GM23338 (cell line): ENCODE results near the gene RAD23B. TPM values are rescaled to one million over a fixed set of nuclear protein-coding genes. Genes with fewer than 3 reads are reported as not detected.

Source experiments
- ATAC-seq: fragments of 200-7000 bp; cut with Tn5 transposase; 3 replicates; pipeline ENCODE4 v1.9.1; 2020
- DNase-seq: peaks from one replicate; pipeline ENCODE4 v3.0.0-alpha.2; 2015; ENCODE audit warnings: low spot score
- H2AFZ ChIP-seq: fragments of 200-600 bp; sonication (generic); 2 replicates; pipeline ENCODE4 v1.8.0; 2016; ENCODE audit warnings: antibody characterized with exemption, mild to moderate bottlenecking, moderate library complexity
- H3F3A ChIP-seq: fragments of 200-600 bp; sonication (generic); replicated peaks from 2 replicates; pipeline ENCODE4 v1.8.0; 2017; ENCODE audit warnings: antibody characterized with exemption, mixed run types, low read depth
- H3K27ac ChIP-seq: fragments of 200-600 bp; sonication (generic); 2 replicates; pipeline ENCODE4 v1.6.1; 2016; ENCODE audit warnings: low read depth
- H3K27me3 ChIP-seq: fragments of 200-600 bp; sonication (generic); 2 replicates; pipeline ENCODE4 v1.8.0; 2016; ENCODE audit warnings: mild to moderate bottlenecking, mixed run types, moderate library complexity; ENCODE audit not compliant: insufficient read depth
- H3K36me3 ChIP-seq: fragments of 200-600 bp; sonication (generic); 2 replicates; pipeline ENCODE4 v1.8.0; 2016; ENCODE audit warnings: mild to moderate bottlenecking; ENCODE audit not compliant: insufficient read depth
- H3K4me1 ChIP-seq: fragments of 200-600 bp; sonication (generic); 2 replicates; pipeline ENCODE4 v1.8.0; 2016; ENCODE audit warnings: mild to moderate bottlenecking, moderate library complexity; ENCODE audit not compliant: insufficient read depth
- H3K4me2 ChIP-seq: fragments of 200-600 bp; sonication (generic); 2 replicates; pipeline ENCODE4 v1.7.1; 2017; ENCODE audit warnings: mixed run types
- H3K4me3 ChIP-seq: fragments of 200-600 bp; sonication (generic); 2 replicates; pipeline ENCODE4 v1.6.1; 2016; ENCODE audit warnings: mixed run types
- H3K79me2 ChIP-seq: fragments of 200-600 bp; sonication (generic); replicated peaks from 2 replicates; pipeline ENCODE4 v1.8.0; 2017; ENCODE audit warnings: mild to moderate bottlenecking; ENCODE audit not compliant: insufficient read depth
- H3K9me2 ChIP-seq: fragments of 200-600 bp; sonication (generic); 2 replicates; pipeline ENCODE4 v1.8.0; 2017; ENCODE audit not compliant: insufficient read depth
- H4K20me1 ChIP-seq: fragments of 200-600 bp; sonication (generic); replicated peaks from 2 replicates; pipeline ENCODE4 v1.8.0; 2017; ENCODE audit warnings: mild to moderate bottlenecking; ENCODE audit not compliant: insufficient read depth
- H3K27ac Mint-ChIP-seq: 2 replicates; pipeline ENCODE4 v1.8.0; 2020; ENCODE audit warnings: inconsistent platforms, mild to moderate bottlenecking, moderate library complexity, mixed read lengths
- H3K27me3 Mint-ChIP-seq: 3 replicates; pipeline ENCODE4 v1.8.0; 2022; ENCODE audit warnings: low read depth, mild to moderate bottlenecking, moderate library complexity, mixed read lengths, inconsistent platforms; ENCODE audit not compliant: insufficient read depth, poor library complexity
- H3K36me3 Mint-ChIP-seq: 3 replicates; pipeline ENCODE4 v1.8.0; 2021; ENCODE audit warnings: low read depth, mild to moderate bottlenecking, inconsistent platforms, moderate library complexity, mixed read lengths
- H3K4me1 Mint-ChIP-seq: 3 replicates; pipeline ENCODE4 v1.8.0; 2020; ENCODE audit warnings: mild to moderate bottlenecking, inconsistent platforms, mixed read lengths
- H3K4me3 Mint-ChIP-seq: 3 replicates; pipeline ENCODE4 v1.8.0; 2021; ENCODE audit warnings: moderate library complexity, mild to moderate bottlenecking, inconsistent platforms, mixed read lengths
- H3K9me3 Mint-ChIP-seq: 3 replicates; pipeline ENCODE4 v1.8.0; 2020; ENCODE audit warnings: moderate library complexity, mild to moderate bottlenecking, inconsistent platforms, mixed read lengths
- CREB1 ChIP-seq: fragments of 250-450 bp; sonication (Bioruptor Pico); IDR thresholded peaks from 2 replicates; pipeline ENCODE4 v1.5.0; 2020; ENCODE audit warnings: low read depth, mild to moderate bottlenecking, moderate library complexity
- CTCF ChIP-seq, 2 experiments: fragments of 200-600 bp in 1 of 2; sonication (generic) in 1 of 2; conservative IDR thresholded peaks; 2 replicates each; pipeline versions ENCODE4 v1.5.1 to v1.6.1; 2016 to 2017; ENCODE audit warnings: antibody characterized with exemption in 2 of 2, low read depth in 2 of 2, mild to moderate bottlenecking in 2 of 2, moderate library complexity in 1 of 2
- EZH2 ChIP-seq: fragments of 200-600 bp; sonication (generic); IDR thresholded peaks from one replicate; pipeline ENCODE4 v1.8.0; 2017; ENCODE audit warnings: antibody characterized with exemption, mild to moderate bottlenecking, low read depth; ENCODE audit not compliant: unreplicated experiment
- EZH2phosphoT487 ChIP-seq: fragments of 200-600 bp; sonication (generic); IDR thresholded peaks from one replicate; pipeline ENCODE4 v1.8.1; 2018; ENCODE audit warnings: antibody characterized with exemption; ENCODE audit not compliant: unreplicated experiment
- JUNB ChIP-seq: IDR thresholded peaks from one replicate; pipeline ENCODE4 v1.6.1; 2016; ENCODE audit warnings: antibody characterized with exemption; ENCODE audit not compliant: unreplicated experiment
- NANOG ChIP-seq: IDR thresholded peaks from 2 replicates; pipeline ENCODE4 v1.6.1; 2016; ENCODE audit warnings: antibody characterized with exemption, borderline replicate concordance
- POLR2AphosphoS5 ChIP-seq: IDR thresholded peaks from 2 replicates; pipeline ENCODE4 v1.6.1; 2016; ENCODE audit warnings: antibody characterized with exemption, low read depth
- STAT1 ChIP-seq: IDR thresholded peaks from one replicate; pipeline ENCODE4 v1.6.1; 2016; ENCODE audit warnings: antibody characterized with exemption; ENCODE audit not compliant: unreplicated experiment
- ZNF114 ChIP-seq: fragments of 250-450 bp; sonication (Bioruptor Pico); IDR thresholded peaks from 2 replicates; pipeline ENCODE4 v1.5.0; 2020; ENCODE audit warnings: mild to moderate bottlenecking, moderate library complexity
- ZNF331 ChIP-seq: fragments of 250-450 bp; sonication (Bioruptor Pico); IDR thresholded peaks from 2 replicates; pipeline ENCODE4 v1.5.0; 2020; ENCODE audit warnings: low read depth, mild to moderate bottlenecking, moderate library complexity
- polyA plus RNA-seq: library from polyadenylated mRNA; unstranded; fragments of >200 nt; fragmentation: Nextera tagmentation; extraction: Ambion mirVana; gene quantifications from 2 replicates; pipeline ENCODE4 v1.2.1, GENCODE V29; 2016
- total RNA-seq: library from RNA; depleted of rRNA; stranded (reverse); fragments of >200 nt; shearing (Covaris generic); gene quantifications from 2 replicates; pipeline ENCODE4 v1.2.3, GENCODE V29; 2014
- TF ChIP-seq, protein P1 (sequence below): IDR thresholded peaks from one replicate; pipeline ENCODE4 v1.6.1; 2018; ENCODE audit warnings: antibody characterized with exemption; ENCODE audit not compliant: unreplicated experiment
- TF ChIP-seq, protein P2 (sequence below): IDR thresholded peaks from 2 replicates; pipeline ENCODE4 v1.6.1; 2016; ENCODE audit warnings: antibody characterized with exemption

The RAD23B gene
- total and polyA plus RNA-seq, 2 experiments from 2014 or later: 31.1 to 137 TPM

DNA sequence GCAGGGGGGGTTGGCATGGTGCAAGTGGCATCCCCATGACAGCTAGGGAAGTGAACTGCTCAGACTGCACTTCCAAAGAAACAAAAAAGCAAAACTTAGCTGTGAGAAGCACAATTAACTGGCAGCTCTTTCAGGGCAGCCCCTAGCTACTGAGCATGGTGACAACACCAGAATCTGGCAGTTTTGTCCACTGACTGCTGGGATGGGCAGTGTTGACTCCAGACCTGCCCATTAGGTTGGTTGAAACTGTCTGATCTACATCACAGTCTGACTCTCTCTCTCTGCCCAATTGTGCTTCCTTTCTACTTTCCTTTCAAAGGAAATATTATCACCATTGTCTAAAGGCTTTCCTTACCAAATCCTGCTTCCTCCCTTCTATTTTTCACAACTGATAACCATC lies 12.5 kb upstream of the RAD23B start (continued):
- TF ChIP-seq, protein P1, sequence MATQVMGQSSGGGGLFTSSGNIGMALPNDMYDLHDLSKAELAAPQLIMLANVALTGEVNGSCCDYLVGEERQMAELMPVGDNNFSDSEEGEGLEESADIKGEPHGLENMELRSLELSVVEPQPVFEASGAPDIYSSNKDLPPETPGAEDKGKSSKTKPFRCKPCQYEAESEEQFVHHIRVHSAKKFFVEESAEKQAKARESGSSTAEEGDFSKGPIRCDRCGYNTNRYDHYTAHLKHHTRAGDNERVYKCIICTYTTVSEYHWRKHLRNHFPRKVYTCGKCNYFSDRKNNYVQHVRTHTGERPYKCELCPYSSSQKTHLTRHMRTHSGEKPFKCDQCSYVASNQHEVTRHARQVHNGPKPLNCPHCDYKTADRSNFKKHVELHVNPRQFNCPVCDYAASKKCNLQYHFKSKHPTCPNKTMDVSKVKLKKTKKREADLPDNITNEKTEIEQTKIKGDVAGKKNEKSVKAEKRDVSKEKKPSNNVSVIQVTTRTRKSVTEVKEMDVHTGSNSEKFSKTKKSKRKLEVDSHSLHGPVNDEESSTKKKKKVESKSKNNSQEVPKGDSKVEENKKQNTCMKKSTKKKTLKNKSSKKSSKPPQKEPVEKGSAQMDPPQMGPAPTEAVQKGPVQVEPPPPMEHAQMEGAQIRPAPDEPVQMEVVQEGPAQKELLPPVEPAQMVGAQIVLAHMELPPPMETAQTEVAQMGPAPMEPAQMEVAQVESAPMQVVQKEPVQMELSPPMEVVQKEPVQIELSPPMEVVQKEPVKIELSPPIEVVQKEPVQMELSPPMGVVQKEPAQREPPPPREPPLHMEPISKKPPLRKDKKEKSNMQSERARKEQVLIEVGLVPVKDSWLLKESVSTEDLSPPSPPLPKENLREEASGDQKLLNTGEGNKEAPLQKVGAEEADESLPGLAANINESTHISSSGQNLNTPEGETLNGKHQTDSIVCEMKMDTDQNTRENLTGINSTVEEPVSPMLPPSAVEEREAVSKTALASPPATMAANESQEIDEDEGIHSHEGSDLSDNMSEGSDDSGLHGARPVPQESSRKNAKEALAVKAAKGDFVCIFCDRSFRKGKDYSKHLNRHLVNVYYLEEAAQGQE: no peak
- no peak for TF ChIP-seq ZNF331 (CRISPR knock-in tag)
- no peak for TF ChIP-seq STAT1
- no peak for TF ChIP-seq NANOG

- Mint-ChIP-seq H3K9me3 (no peaks in the 10 kb centered on the region), H3K27ac (peak overlapping the region; percentile 14; the same call in 1 of the 2 replicates), H3K27me3 (peaks cover 2% of the 10 kb centered on the region), H3K4me3 (no peak overlapping the region; the same call in 2 of the 3 replicates), H3K4me1 (peaks cover 8% of the 10 kb centered on the region; the same call in 2 of the 3 replicates), H3K36me3 (no peaks in the 10 kb centered on the region)
- ATAC-seq (no peak), DNase-seq (no peak)
- Histone ChIP-seq H3K27me3 (no peaks in the 10 kb centered on the region), H3K4me2 (no peak overlapping the region), H3K4me1 (no peaks in the 10 kb centered on the region; the same call in 1 of the 2 replicates), H3K36me3 (no peaks in the 10 kb centered on the region), H4K20me1 (no peaks in the 10 kb centered on the region), H3F3A (no peaks in the 10 kb centered on the region), H3K27ac (no peak overlapping the region), H3K79me2 (no peaks in the 10 kb centered on the region), H3K4me3 (no peak overlapping the region), H3K9me2 (no peaks in the 10 kb centered on the region), H2AFZ (no peak overlapping the region)
- TF ChIP-seq, protein P1: no peak
- no peak for TF ChIP-seq NANOG
- no peak for TF ChIP-seq JUNB
- TF ChIP-seq CREB1 (CRISPR knock-in tag): no peak
- TF ChIP-seq CTCF (conservative IDR thresholded peaks at IDR 0.05; ENCODE audit: low read depth in 2 of 2): no peak
- TF ChIP-seq POLR2AphosphoS5: no peak
- TF ChIP-seq ZNF331 (CRISPR knock-in tag): no peak
- TF ChIP-seq, protein P2, sequence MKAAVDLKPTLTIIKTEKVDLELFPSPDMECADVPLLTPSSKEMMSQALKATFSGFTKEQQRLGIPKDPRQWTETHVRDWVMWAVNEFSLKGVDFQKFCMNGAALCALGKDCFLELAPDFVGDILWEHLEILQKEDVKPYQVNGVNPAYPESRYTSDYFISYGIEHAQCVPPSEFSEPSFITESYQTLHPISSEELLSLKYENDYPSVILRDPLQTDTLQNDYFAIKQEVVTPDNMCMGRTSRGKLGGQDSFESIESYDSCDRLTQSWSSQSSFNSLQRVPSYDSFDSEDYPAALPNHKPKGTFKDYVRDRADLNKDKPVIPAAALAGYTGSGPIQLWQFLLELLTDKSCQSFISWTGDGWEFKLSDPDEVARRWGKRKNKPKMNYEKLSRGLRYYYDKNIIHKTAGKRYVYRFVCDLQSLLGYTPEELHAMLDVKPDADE: no peak
- no peak for TF ChIP-seq EZH2
- no peak for TF ChIP-seq EZH2phosphoT487
- no peak for TF ChIP-seq ZNF114 (CRISPR knock-in tag)
Observed at GRCh38 chr9:107273634-107274033, 9.4 kb upstream of the RAD23B start.
